ENCODE results near the gene MTTP.
A peak's percentile ranks its signal among the peaks of the same experiment; 100 is the strongest.
"Not testable (repeated sequence)": the region's sequence is repeated elsewhere in the genome, so short reads cannot be mapped to it uniquely, and the experiment has no call there.

The MTTP gene

DNA sequence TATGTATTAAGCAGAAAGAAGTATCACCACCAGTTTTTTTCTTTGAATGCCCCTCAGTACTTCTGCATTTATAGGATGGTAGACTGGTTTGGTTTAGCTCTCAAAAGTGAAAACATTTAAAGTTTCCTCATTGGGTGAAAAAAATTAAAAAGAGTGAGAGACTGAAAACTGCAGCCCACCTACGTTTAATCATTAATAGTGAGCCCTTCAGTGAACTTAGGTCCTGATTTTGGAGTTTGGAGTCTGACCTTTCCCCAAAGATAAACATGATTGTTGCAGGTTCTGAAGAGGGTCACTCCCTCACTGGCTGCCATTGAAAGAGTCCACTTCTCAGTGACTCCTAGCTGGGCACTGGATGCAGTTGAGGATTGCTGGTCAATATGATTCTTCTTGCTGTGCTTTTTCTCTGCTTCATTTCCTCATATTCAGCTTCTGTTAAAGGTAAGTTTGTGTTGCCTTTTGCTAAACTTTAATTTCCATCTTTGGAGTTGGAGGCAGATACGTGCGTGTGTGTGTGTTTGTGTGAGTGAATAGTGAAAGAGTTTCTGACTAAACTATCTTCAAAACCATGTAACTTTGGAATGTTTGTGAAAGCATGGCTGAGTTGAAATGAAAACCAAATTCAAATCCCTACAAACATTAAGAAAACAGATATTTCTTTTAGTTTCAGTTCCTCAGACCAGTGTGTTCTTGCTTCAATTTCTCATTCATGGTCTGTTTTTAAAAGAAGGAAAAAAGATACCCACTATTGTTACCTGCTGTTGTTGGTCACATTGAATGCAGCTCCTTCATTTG, at the start of gene MTTP:
TSS of gene MTTP (plus strand) at position 295 of the 795 bp plus-strand sequence. CDS start at position 381, 86 bp downstream.
- no peak for FAIRE-seq

DNA sequence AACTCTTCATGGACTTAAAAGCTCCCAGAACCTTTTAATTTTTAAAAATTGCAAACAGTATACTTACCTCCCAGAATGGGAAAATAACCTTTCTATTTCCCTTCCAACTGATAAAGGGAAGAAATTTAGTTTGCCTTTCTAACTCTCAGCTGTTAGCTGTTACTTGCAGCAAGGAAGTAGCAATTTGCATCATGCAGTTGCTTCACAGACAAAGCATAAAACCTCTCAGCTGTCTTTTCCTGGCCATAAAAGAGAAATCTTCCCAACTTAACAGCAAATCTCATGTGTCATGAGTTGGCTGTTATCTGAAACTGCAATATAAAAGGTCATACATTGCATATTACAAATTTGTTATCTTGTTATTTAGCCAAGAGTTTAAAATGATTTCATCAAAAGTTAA, 45.4 kb upstream of the MTTP start:
- FAIRE-seq, result no peak

DNA sequence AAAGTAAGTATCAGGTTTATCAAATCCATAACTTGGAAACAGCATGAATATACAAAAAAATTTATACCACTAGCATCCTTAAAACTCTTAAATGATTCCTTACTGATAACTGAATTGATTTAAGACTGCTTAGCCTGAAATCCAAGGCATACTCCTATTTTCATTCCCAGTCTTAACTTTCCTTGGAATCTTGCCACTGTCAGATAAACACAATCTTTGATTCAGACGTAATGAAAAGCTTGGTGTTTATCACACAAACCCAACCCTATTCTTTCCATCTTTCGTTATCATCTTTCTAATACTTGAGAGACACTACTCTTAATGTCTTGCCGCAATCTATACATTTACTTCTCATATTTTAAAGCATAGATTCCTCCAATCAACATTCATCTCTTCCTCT, 44.7 kb upstream of the MTTP start:
- no peak for FAIRE-seq

DNA sequence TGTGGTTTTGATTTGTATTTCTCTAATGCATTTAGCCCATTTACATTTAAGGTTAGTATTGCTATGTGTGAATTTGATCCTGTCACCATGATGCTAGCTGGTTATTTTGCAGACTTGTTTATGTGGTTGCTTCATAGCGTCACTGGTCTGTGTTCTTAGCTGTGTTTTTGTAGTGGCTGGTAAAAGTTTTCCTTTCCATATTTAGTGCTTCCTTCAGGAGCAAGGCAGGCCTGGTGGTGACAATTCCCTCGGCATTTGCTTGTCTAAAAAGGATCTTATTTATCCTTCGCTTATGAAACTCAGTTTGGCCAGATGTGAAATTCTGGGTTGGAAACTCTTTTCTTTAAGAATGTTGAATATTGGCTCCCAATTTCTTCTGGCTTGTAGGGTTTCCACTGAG, 39.9 kb upstream of the MTTP start:
- not testable (repeated sequence) for FAIRE-seq

DNA sequence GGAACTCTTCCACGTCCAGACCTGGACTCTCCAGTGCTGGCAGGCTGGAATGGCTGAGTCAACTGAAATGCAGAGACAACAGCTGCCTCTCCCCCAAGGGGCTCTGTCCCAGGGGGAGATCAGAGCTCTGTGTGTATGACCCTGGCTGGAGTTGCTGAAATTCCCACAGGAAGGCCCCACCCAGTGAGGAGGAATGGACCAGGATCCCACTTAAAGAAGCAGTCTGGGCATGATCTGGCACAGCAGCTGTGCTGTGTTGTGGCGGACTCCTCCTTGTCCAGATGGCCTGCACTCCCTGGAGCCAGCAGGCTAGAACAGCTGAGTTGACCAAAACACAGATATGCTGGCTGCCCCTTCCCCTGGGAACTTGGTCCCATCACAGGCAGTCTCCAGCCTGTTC, 38.4 kb upstream of the MTTP start:
- no peak for FAIRE-seq

DNA sequence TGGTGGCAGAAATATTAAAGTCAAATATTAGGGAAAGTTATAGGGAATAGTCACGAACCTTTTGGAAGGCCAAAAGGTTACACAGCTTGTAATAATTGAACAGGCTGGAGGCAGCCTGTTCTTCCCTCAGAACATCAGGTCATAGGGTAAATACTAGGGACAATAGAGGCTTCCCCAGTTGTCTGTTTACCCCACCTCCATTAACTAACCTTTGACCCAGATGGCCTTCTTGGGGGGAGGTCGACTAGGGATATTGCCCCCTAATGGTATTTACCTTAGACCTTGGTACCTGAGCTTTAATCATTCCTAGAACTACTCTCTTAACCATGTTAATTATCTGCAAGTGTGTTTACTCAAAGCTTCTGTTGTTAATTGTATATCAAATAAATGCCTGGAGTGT, 37.8 kb upstream of the MTTP start:
- FAIRE-seq, result no peak

DNA sequence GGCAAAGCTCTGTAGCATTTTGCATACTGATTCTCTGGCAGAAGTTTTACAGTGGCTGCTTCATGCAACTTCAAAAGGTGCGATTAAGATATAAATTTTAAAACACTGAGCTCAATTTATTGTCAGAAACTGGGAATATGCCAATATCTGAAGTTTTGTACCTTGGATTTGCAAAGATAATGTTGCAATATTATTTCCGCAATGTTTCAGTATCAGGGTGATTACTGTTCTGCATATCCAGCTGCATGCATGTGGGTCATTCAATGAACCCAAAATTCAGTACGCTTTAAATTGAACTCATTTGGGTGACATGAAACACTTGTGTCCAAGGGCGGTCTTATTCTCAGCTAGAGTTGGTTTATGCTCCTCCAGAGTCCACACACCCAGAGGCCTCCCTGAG, 37.0 kb upstream of the MTTP start:
- FAIRE-seq, result no peak

DNA sequence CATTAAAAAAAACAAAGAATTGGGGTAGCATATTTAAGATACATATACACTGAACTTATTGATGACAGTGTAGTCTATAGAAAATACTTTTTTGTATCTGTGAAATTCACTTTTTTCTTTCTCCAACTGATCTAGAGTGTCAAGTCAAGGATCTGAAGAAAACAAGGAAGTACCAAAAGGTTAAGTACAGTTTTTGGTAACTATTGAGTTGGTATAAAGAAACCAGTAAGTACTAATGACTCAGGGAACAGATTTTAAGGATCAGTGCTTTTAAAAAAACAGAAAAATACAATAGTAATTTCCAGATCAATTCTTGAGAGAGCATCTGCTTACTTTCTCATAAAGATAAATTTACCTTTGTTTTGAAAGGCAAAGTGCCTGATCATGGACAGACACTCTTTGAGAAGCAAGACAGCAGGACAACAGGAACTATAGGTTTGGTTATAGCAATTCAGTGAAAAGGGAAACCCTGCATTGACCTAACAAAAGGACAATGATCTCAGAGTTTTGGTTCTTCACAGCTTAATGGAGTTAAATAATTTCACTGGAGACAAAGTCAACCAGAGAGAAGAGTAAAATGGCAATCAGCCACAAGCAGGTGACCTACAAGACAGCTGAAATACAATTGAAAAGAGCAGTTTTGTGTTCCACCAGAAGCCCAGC, 34.2 kb upstream of the MTTP start:
- no peak for FAIRE-seq

DNA sequence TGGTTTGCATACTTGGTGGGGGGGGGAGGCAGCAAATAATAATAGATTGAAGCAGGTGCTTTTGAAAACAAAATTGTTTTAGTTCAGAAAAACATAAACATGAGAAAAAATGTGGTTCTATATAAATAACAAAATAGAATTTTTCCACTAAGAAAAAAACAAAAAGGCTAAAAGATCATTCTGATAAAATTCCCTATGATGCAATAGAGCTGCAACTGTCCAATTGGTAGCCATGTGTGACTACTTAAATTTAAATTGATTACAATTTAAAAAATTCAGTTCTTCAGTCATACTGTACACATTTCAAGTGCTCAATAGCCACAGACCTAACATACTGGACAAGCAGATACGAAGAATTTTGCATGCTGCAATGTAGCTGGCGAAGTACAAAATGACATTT, 21.8 kb upstream of the MTTP start:
- FAIRE-seq, result no peak

DNA sequence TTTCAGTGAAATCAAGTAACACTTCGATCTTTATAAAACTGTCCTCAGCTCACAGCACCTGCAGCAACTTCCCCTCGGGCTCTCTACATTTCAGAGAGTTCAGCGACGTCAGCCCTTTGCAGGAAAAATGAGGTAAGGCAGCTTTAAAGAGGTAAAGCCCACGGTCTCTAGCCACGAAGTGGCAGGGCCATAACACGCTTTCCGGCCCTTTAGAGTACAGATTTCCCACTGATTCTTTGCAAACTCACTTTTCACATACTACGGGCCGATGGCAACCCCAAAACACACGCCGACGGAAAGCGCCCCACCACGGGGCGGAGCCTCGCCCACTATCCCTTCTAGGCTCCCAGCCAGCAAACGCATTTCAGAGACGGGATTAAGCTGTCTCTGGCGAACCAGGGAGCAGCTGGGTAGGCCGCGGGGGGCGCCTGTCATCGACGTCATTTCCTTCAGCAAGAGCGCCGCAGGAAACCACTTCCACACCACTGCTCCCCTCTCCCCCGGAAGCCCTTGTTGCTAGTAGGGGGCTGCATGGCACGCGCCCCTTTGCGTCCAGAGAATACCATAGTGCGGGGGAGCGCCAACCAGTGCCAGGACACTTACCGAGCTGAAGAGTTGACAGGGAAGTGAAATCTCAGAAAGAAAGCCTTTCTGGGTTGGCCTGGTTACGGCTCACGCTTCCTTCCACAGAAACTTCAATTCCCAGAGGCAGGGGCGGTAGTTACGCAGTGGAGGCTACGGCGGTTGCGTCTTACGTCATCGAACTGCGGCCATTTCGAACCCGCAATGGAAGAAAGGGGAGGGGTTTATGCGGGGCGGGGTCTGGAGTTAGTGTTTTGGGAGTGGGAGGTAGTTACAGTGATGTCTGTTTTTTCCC, 11.1 kb upstream of the MTTP start, which contains the start of gene TRMT10A:
TSS of gene TRMT10A (minus strand) at position 730 of the 877 bp plus-strand sequence. CDS start 4,701 bp downstream, outside the sequence.
- peak; percentile 85 for FAIRE-seq

DNA sequence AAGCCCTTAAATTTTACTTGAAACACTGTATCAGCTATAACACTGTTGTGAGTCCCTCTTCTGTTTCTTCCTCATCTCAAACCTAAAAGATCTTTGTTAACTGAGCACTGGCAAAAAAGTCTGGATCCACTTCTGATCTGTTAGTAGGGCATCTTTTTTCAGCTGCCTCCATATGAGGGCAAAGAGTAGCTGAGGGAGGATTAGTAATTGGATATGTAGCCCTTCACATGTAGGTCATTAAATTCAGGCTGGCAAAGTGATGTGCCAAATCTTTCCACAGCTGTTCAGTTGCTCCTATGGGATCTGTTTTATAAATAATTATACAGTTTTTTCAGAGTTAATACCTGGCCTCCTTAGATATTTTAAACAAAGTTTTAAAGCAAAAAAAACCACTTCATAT, 9.7 kb upstream of the MTTP start:
- no peak for FAIRE-seq

DNA sequence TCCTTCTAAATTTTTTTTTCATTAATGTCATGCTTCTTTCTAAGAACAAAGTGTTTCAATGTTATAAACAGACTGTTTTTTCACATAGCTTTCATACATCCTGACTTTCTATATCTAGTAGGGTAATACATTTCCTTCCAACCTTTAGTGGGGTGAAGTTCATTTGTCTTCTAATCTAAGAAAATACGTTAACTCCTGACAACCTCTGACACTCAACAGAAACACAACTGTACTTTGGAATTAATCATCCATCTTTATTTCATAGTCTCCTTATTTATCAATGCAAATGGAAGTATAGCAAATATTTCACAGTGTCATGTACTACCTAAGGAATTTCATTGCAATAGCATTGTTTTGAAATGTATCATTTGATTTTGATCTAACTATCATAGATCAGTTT, 2.7 kb upstream of the MTTP start:
- FAIRE-seq, result no peak

DNA sequence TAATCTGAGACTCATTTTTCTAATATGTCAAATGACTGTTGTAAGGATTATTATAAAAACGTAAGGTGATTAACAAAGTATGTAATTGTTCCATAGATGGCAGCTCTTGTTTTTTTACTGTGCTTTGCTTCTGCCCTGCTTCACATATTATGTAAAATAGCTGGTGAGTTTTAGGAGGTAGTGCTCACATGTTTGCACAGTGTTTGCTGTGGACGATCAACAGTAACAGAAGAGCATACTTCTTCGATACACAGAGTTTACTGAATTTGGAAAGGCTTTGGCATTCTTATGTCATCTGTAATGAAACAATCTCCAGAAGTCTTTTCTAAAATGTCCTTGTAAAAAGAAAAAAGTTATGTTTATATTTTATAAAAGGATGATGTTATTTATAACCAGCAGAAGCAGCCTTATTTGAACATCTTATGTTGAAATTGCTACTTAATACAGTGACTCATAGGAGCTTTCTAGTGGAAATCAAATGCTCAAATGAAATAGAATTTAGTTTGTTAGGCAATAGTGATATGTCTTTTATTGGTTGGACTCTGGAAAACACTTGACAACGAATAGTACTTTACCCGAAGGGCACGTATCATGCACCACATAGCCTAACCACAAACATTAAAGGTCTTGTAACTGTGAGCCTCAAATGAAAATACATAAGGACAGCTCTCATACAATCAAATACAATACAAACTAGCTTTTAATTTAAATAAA, 1.9 kb upstream of the MTTP start:
- no peak for FAIRE-seq

DNA sequence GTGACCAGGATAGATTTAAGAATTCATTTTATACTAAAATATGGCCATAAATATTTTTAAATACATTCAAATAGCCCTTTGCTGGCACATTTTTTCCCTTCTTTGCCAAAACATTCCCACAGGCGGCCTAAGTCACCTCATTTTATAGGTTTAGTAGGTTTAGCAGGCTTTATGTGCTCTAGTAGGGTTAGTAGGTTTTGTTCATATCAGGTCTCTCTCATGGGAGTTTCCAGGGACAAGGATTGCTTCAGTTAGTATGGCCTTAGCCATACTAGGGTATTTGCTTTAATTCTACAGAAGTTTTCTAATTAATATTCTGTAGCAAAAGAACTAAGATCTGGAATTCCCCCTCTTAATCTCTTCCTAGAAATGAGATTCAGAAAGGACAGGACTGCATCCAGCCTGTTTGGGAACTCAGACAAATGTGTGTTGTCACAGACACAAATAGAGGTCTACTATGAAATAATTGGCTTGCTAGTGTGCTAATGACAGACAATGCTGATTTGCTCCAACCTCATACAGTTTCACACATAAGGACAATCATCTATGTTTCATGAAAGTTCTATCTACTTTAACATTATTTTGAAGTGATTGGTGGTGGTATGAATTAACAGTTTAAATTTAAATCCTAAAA, 772 bp upstream of the MTTP start:
- FAIRE-seq, result no peak

DNA sequence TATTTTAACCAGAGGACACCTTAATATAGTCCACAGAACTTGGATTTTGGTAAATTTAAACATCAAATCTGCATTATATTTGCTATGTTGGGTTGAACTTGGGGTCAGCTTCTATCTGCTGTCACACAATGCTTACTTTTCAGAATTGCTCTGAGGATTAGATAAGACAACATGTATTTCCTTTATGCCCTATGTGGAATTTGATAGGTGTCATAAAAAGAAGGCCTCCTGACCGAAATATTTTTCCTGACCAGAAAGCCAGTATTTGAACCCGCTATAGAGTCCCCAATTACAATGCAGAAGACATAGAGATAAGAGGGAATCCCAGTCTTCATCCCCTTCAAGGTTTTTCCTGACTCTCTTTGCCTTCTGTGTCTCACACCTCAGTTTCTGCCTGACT, 4.1 kb downstream of the MTTP start:
- no peak for FAIRE-seq

DNA sequence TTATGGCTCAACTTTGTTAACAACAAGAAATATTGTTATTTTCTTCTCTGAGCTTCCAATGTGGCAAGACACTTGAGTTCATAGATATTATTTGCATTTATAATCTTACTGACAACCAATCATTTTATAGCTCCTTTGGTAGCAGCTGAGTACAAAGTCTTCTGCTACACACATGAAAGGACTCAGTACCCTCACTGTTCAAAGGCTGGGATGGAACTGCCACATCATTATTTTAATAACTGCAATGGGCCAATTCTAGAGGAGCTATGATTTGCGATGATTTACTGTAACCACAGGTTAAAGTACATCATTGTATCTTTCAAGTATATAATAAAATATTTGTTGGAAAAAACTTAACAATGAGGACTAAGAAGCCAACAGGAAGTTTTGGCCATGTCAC, 10.9 kb downstream of the MTTP start:
- FAIRE-seq, result no peak

DNA sequence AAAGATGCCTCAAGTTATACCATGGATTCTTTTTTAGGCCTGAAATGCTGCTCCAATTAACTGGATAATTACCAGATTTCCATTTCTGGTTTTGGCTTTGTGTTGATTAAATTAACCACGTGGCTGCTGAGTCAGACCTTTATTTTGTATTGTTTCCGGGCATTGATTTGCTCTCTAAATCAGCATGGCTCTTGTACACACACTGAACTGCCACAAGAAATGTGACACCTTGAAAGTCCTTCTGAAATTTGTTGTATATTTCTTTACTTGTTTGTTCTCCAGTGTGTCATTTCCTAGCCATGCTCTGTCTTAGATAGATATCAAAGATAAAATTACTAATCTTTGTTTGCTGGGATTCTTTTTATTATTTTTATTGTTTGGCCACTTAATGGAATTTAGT, 11.7 kb downstream of the MTTP start:
- FAIRE-seq, result no peak

DNA sequence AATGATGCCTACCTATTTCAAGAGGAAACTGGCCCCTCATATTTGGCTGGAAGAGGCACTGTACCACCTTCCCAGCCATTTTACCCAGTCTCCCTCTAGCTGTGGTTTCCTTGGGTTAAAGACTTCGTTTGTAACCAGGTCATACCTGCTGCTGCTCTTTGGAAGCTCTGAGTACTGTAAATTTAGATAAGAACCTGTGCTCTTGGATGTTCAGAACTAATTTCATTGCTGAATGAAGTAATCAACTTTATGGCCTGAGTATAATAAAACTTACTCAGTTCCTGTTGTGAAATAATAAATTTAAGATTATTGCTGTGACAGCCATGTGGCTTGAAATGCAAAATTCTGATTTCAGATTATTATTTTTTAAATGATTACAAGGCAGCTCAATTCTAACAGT, 12.2 kb downstream of the MTTP start:
- no peak for FAIRE-seq

DNA sequence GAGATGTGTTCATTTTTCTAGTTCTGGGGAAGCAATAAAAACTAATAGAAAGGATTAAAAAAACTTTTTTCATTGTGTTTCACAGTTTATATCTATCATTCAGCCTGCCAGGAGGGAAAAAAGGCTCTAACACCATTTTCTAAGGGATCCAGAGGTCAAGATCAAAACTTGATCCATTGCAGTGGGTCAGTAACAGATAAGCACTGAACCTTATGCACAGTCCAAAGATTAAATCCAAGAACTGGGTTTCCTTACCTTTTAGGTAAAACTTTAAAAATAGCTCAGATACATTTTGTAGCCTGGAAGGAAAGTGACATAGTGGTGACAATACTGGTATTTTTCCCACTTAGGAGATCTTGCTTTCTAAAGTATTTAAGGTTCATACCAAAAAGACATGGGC, 12.7 kb downstream of the MTTP start:
- FAIRE-seq, result no peak

DNA sequence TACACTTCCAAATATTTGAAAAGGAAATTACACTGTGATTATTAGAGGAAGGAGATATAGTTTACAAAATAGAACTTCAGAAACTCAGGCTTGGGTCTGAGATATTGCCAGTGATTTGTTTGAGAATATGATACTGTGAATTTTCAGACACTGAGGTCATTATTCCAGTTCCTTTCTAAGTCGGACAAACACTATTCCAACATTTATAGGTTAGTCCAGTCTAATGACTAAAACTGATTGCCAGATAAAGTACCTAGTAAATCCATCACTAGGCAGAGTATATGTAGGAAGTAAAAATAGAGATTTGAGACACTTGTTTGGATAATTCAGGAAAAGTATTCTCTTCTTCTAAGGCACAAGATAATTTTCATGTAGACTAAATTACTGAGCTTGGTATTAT, 13.2 kb downstream of the MTTP start:
- no peak for FAIRE-seq

DNA sequence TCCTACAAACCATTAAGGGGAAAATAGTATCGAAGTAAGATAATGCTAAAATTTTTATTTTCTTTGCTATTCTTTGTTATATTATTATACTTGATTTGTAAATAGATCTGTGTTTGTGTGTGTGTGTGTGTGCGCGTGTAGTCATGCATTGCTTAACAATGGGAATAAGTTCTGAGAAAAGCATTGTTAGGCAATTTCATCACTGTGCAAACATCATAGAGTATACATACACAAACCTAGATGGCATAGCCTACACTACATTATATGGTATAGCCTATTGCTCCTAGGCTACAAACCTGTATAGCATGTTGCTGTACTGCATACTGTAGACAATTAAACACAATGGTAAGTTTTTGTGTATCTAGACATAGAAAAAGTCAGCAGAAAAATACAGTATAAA, 17.1 kb downstream of the MTTP start:
- no peak for FAIRE-seq
